Thyroid gland (tissue), 4 donors: ENCODE measurements around the gene STXBP4. TPM values are rescaled to one million over a fixed set of nuclear protein-coding genes. Genes with fewer than 3 reads are reported as not detected.

Source experiments
- DNase-seq, 2 donors: peaks; one replicate each; pipeline ENCODE4 v3.0.0-alpha.2; 2019
- H3K27ac ChIP-seq, 3 donors: fragments of 200-600 bp; sonication (generic); 1 replicate in 2 of 3; 2 replicates in 1 of 3; pipeline ENCODE4 v1.5.1; 2016 to 2019; ENCODE audit warnings: mild to moderate bottlenecking in 1 of 3, moderate library complexity in 1 of 3
- H3K27me3 ChIP-seq: fragments of 200-600 bp; sonication (generic); one replicate; pipeline ENCODE4 v1.5.1; 2019
- H3K36me3 ChIP-seq, 2 donors: fragments of 200-600 bp; sonication (generic); one replicate each; pipeline ENCODE4 v1.5.1; 2016 to 2019
- H3K4me1 ChIP-seq, 2 donors: fragments of 200-600 bp; sonication (generic); one replicate each; pipeline ENCODE4 v1.5.1; 2017 to 2019
- H3K4me3 ChIP-seq, 3 donors: fragments of 200-600 bp; sonication (generic); replicated peaks in 1 of 3; 1 replicate in 2 of 3; 2 replicates in 1 of 3; pipeline ENCODE4 v1.5.1; 2016; ENCODE audit warnings: mild to moderate bottlenecking in 1 of 3
- H3K9me3 ChIP-seq: fragments of 200-600 bp; sonication (generic); one replicate; pipeline ENCODE4 v1.5.1; 2017
- POLR2A ChIP-seq, 2 donors: fragments of 450-650 bp; IDR thresholded peaks; one replicate each; pipeline ENCODE4 v1.6.1; 2017; ENCODE audit warnings: antibody characterized with exemption in 2 of 2, mild to moderate bottlenecking in 2 of 2, moderate library complexity in 1 of 2
- WGBS, 2 donors: methylation state at CpG; one replicate each; pipeline ENCODE4 v1.1.5; 2017; 5-methylcytosine and 5-hydroxymethylcytosine counted together
- intact Hi-C: fragments of 100-400 bp; cut with DNase I; formaldehyde crosslinking; loops from one replicate; pipeline ENCODE4 v1.15.1; 2023
- total RNA-seq, 4 donors: library from RNA; depleted of rRNA; stranded (reverse); fragments of >200 nt; gene quantifications; one replicate each; pipeline ENCODE4 v1.2.3, GENCODE V29; 2016
- TF ChIP-seq, protein P1 (sequence below), 6 experiments: fragments of 200-600 bp in 3 of 6; fragments of 450-650 bp in 3 of 6; sonication (generic) in 3 of 6; IDR thresholded peaks; one replicate each; pipeline ENCODE4 v1.5.1; 2016 to 2019; ENCODE audit warnings: antibody characterized with exemption in 6 of 6, mild to moderate bottlenecking in 2 of 6, inconsistent platforms in 1 of 6, moderate library complexity in 1 of 6

STXBP4 gene
- total RNA-seq, 4 donors from 2014 or later, result 30.4 to 57.0 (median 52.8) TPM

DNA sequence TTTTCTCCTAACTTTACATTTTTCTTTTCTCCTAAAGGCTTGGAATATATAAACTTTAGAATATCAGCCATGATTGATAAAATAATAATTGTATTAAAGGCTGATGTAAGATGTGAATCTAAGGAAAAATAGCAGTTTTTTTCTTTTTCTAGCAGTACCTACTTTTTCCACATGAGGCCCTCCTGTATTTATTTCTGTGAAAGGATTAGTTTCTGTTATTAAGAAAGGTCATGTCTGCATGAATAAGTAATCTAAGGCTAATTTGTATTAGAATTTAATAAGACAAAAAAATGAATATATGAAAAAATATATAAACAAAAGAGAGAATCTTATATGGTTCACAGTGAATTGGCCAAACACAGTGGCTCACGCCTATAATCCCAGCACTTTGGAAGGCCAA lies 85.3 kb downstream of the STXBP4 start:
- Histone ChIP-seq H3K9me3 (no peaks in the 10 kb centered on the region), H3K27me3 (no peaks in the 10 kb centered on the region), H3K27ac (no peak overlapping the region), H3K36me3 (no peaks in the 10 kb centered on the region), H3K4me3 (no peak overlapping the region), H3K4me1 (peaks cover 8 to 13% of the 10 kb centered on the region in 2 donors)
- DNase-seq, result no peak
- intact Hi-C loops, result loop anchor here (10.0 kb wide), 1 partner anchor 241 kb away; no protein-coding TSS in a partner anchor
- no peak for TF ChIP-seq POLR2A (IDR thresholded peaks at IDR 0.05)
- TF ChIP-seq, protein P1, sequence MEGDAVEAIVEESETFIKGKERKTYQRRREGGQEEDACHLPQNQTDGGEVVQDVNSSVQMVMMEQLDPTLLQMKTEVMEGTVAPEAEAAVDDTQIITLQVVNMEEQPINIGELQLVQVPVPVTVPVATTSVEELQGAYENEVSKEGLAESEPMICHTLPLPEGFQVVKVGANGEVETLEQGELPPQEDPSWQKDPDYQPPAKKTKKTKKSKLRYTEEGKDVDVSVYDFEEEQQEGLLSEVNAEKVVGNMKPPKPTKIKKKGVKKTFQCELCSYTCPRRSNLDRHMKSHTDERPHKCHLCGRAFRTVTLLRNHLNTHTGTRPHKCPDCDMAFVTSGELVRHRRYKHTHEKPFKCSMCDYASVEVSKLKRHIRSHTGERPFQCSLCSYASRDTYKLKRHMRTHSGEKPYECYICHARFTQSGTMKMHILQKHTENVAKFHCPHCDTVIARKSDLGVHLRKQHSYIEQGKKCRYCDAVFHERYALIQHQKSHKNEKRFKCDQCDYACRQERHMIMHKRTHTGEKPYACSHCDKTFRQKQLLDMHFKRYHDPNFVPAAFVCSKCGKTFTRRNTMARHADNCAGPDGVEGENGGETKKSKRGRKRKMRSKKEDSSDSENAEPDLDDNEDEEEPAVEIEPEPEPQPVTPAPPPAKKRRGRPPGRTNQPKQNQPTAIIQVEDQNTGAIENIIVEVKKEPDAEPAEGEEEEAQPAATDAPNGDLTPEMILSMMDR (IDR thresholded peaks at IDR 0.05), result peak in 5 of 6 experiments; percentile 12 to 75 (median 63)
- 92 to 96% methylated on average over 1 of the region's 1 CpG for WGBS, 2 donors

DNA sequence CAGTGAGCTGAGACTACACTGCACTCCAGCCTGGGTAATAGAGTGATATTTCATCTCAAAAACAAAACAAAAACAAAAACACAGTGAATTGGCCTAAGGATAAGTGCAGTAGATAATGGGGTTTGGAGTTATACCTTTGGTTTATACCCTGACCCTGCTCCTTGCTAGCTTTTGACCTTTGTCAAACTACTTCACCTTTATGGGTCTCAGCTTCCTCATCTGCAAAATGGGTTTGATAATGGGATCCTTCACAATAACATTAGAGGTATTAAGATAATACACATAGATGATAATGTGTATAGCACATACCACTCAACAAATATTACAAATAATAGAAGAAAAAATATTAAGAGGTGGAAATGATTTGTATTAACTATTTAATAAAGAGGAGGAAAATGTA lies 85.9 kb downstream of the STXBP4 start:
- Histone ChIP-seq H3K27me3 (no peaks in the 10 kb centered on the region), H3K4me1 (peaks cover 8 to 13% of the 10 kb centered on the region in 2 donors)
- intact Hi-C loops, result loop anchor here (10.0 kb wide), 1 partner anchor 240 kb away; no protein-coding TSS in a partner anchor

DNA sequence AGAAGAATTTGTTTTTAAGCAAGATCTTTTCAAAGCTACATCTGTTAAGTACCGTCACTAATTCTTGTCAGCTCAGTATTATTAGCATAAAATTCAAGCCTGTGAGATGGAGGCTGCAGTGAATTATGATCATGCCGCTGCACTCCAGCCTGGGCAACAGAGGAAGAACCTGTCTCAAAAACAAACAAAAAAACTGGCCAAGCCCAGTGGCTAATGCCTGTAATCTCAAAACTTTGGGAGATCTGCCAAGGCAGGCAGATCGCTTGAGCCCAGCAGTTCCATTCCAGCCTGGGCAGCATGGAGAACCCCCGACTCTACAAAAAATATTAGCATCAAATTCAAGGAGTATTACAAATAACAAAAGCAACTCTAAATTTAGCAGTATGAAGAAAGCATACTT lies 88.0 kb downstream of the STXBP4 start:
- TF ChIP-seq POLR2A (IDR thresholded peaks at IDR 0.05), result no peak
- TF ChIP-seq, protein P1 (IDR thresholded peaks at IDR 0.05), result no peak
- H3K27ac ChIP-seq, result peak overlapping the region in 1 of 3 donors; percentile 23
- DNase-seq, result peak; percentile 56 to 67
- no peaks in the 10 kb centered on the region for H3K9me3 ChIP-seq
- H3K4me3 ChIP-seq, result no peak overlapping the region
- no peaks in the 10 kb centered on the region for H3K36me3 ChIP-seq
- H3K4me1 ChIP-seq, result peaks cover 13 to 18% of the 10 kb centered on the region in 2 donors
- no peaks in the 10 kb centered on the region for H3K27me3 ChIP-seq
- intact Hi-C loops, result loop anchor here (10.0 kb wide), 1 partner anchor 238 kb away; no protein-coding TSS in a partner anchor
- 22 to 38% methylated on average over 4 of the region's 4 CpGs for WGBS, 2 donors

More for the DNA sequence above, 85.9 kb downstream of the STXBP4 start:
- no peak for DNase-seq
- no peak overlapping the region for H3K4me3 ChIP-seq
- H3K27ac ChIP-seq, result peak overlapping the region in 1 of 3 donors; percentile 57
- H3K9me3 ChIP-seq, result no peaks in the 10 kb centered on the region
- no peak for TF ChIP-seq POLR2A (IDR thresholded peaks at IDR 0.05)
- TF ChIP-seq, protein P1 (IDR thresholded peaks at IDR 0.05), result no peak
- H3K36me3 ChIP-seq, result no peaks in the 10 kb centered on the region

DNA sequence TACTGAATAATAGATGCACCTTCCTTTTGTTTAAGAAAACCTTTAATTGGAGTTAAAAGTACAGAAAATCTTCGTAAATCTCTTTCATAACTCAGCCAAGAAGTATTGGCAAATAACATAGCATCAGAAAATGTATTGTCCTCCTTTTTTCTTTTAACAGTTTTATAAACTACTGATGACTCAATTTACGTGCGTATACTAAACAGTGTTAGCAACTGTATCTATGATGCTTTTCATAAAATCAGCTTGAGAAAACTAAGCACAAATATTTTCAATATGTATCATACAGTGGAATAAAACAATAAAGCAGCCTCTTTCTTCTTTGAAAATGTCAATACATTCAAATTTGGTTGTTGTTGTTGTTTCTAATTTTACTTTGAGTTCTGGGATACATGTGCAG lies 88.6 kb downstream of the STXBP4 start:
- DNase-seq, result no peak
- WGBS, 2 donors, result 93 to 95% methylated on average over 3 of the region's 3 CpGs
- TF ChIP-seq, protein P1 (IDR thresholded peaks at IDR 0.05), result no peak
- TF ChIP-seq POLR2A (IDR thresholded peaks at IDR 0.05), result no peak
- H3K27me3 ChIP-seq, result no peaks in the 10 kb centered on the region
- no peak overlapping the region for H3K4me3 ChIP-seq
- intact Hi-C loops, result loop anchor here (10.0 kb wide), 1 partner anchor 238 kb away; no protein-coding TSS in a partner anchor
- H3K36me3 ChIP-seq, result no peaks in the 10 kb centered on the region
- H3K9me3 ChIP-seq, result no peaks in the 10 kb centered on the region
- H3K27ac ChIP-seq, result no peak overlapping the region
- peaks cover 13 to 18% of the 10 kb centered on the region in 2 donors for H3K4me1 ChIP-seq

DNA sequence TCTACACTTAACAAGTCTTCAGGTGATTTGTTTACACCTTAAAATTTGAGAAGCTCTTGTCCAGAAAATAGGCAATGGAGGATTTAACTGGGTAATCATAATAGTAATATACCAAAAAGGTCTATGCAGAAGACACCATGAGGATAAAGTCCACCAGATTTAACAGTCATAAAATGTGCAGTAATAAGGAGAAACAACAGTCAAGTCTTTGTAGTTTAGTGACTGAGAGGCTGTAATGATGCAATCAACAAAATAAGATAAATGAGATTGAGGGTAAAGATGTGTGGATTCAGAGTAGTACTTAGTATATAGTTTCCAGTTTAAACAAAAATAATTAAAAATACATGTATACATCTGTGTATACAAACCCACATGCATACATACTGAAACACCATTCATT lies 91.2 kb downstream of the STXBP4 start:
- peak overlapping the region in 1 of 3 donors; percentile 16 for H3K27ac ChIP-seq
- intact Hi-C loops, result loop anchor here (10.0 kb wide), 1 partner anchor 235 kb away; no protein-coding TSS in a partner anchor
- TF ChIP-seq, protein P1 (IDR thresholded peaks at IDR 0.05), result no peak
- TF ChIP-seq POLR2A (IDR thresholded peaks at IDR 0.05), result no peak
- H3K4me3 ChIP-seq, result no peak overlapping the region
- DNase-seq, result no peak
- no peaks in the 10 kb centered on the region for H3K36me3 ChIP-seq
- no peaks in the 10 kb centered on the region for H3K27me3 ChIP-seq
- peaks cover 13 to 18% of the 10 kb centered on the region in 2 donors for H3K4me1 ChIP-seq
- H3K9me3 ChIP-seq, result no peaks in the 10 kb centered on the region
